Kidney epithelial cell (primary cell): ENCODE results near the gene PCDHB9. TPM values are rescaled to one million over a fixed set of nuclear protein-coding genes. Genes with fewer than 3 reads are reported as not detected.
"Not testable (repeated sequence)": the region's sequence is repeated elsewhere in the genome, so short reads cannot be mapped to it uniquely, and the experiment has no call there.

Experiments
- DNase-seq: peaks from one replicate; pipeline ENCODE4 v3.0.0-alpha.2; 2010; ENCODE audit warnings: low read depth
- H3K27me3 ChIP-seq: 2 replicates; pipeline ENCODE4 v1.6.0; 2011; ENCODE audit warnings: low read length; ENCODE audit not compliant: control insufficient read depth, insufficient read depth
- H3K36me3 ChIP-seq: 2 replicates; pipeline ENCODE4 v1.5.1; 2011; ENCODE audit warnings: low read length; ENCODE audit not compliant: control insufficient read depth, insufficient read depth
- H3K4me3 ChIP-seq: 2 replicates; pipeline ENCODE4 v1.5.1; 2011; ENCODE audit warnings: low read depth, mild to moderate bottlenecking, control low read depth, low read length
- CTCF ChIP-seq: IDR thresholded peaks from 2 replicates; pipeline ENCODE4 v1.5.1; 2011; ENCODE audit warnings: mild to moderate bottlenecking, moderate library complexity, low read length, control low read depth, inconsistent platforms; ENCODE audit not compliant: insufficient read depth, poor library complexity, severe bottlenecking
- total RNA-seq: library from RNA; depleted of rRNA; stranded (reverse); fragments of >200 nt; gene quantifications from 2 replicates; pipeline ENCODE4 v1.2.3, GENCODE V29; 2015

The PCDHB9 gene
- total RNA-seq, 1 donor from 2014 or later = 0.71 TPM

- DNase-seq = no peak
- no peak for TF ChIP-seq CTCF
- Histone ChIP-seq H3K36me3 (no peaks in the 10 kb centered on the region), H3K27me3 (no peaks in the 10 kb centered on the region), H3K4me3 (no peak within 1 kb of the TSS)
Observed at GRCh38 chr5:141223112-141223783, 36.3 kb downstream of the PCDHB9 start, which contains the start of gene PCDHB14. PCDHB14 (plus strand) TSS chr5:141223343; CDS start chr5:141223506, 163 bp downstream.

GRCh38 chr5:141224844-141225243, 37.9 kb downstream of the PCDHB9 start:
- H3K4me3 ChIP-seq, H3K36me3 ChIP-seq, H3K27me3 ChIP-seq, DNase-seq: not testable (repeated sequence)

- H3K36me3 ChIP-seq, DNase-seq, H3K27me3 ChIP-seq, H3K4me3 ChIP-seq: not testable (repeated sequence)
Observed at GRCh38 chr5:141225421-141225820, 38.5 kb downstream of the PCDHB9 start.

DNA sequence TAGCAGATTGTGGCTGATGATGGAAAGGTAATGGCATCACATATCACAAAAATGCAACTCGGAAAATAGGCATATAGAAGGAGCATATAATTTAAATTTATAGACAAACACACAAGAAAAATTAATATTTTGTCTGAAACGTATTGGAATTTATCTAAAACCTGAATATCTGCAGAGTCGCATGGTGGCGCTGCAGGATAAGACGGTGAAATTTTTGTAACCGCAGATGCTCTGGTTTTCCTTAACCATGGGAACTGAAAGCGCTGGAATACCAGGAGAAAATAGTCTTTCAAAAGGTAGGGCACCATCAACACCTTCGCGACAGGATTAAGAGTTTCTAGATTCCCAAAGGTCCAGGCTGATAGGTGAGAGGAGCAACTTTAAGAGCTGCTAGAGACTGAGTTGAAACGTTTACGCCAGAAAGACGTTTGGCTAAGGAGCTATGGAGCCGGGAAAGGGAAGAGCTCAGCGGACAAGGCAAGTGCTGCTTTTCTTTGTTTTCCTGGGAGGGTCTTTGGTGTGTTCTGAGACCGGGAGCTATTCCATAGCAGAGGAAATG, 47.2 kb downstream of the PCDHB9 start:
- peak; percentile 10 for TF ChIP-seq CTCF
- no peak overlapping the region for H3K4me3 ChIP-seq

GRCh38 chr5:141235922-141236321, 49.0 kb downstream of the PCDHB9 start:
- DNase-seq, H3K27me3 ChIP-seq, H3K36me3 ChIP-seq, H3K4me3 ChIP-seq: not testable (repeated sequence)

More for the DNA sequence above, 47.2 kb downstream of the PCDHB9 start:
- H3K27me3 ChIP-seq = peaks cover 4% of the 10 kb centered on the region
- DNase-seq = no peak
- H3K36me3 ChIP-seq = no peaks in the 10 kb centered on the region

GRCh38 chr5:141236516-141237313, 49.8 kb downstream of the PCDHB9 start:
- TF ChIP-seq CTCF = no peak
- Histone ChIP-seq H3K4me3 (no peak overlapping the region), H3K27me3 (peaks cover 5% of the 10 kb centered on the region), H3K36me3 (no peaks in the 10 kb centered on the region)
- DNase-seq = no peak

Other genes with a start within 250 kb of the PCDHB9 start
- 0.48 and 0.92 TPM in 2 replicates for gene PCDHAC2, start 220.7 kb upstream of the PCDHB9 start, total RNA-seq
- under 0.01 TPM in 1 of 2 replicates, not detected in the other for gene PCDHB1, start 135.8 kb upstream of the PCDHB9 start, total RNA-seq
- 5.7 and 5.8 TPM in 2 replicates for gene PCDHB2, start 92.5 kb upstream of the PCDHB9 start, total RNA-seq
- gene PCDHB3, start 86.7 kb upstream of the PCDHB9 start, total RNA-seq = 1.9 and 2.7 TPM in 2 replicates
- gene PCDHB4, start 65.3 kb upstream of the PCDHB9 start, total RNA-seq = 0.42 and 0.48 TPM in 2 replicates
- gene PCDHB5, start 52.0 kb upstream of the PCDHB9 start, total RNA-seq = 3.1 and 6.7 TPM in 2 replicates
- 0.67 and 0.68 TPM in 2 replicates for gene PCDHB6, start 37.1 kb upstream of the PCDHB9 start, total RNA-seq
- gene PCDHB7, start 14.5 kb upstream of the PCDHB9 start, total RNA-seq = 0.96 and 1.5 TPM in 2 replicates
- gene PCDHB8, start 9.4 kb upstream of the PCDHB9 start, total RNA-seq = 0.34 and 0.84 TPM in 2 replicates
- gene PCDHB16, start 4.8 kb upstream of the PCDHB9 start, total RNA-seq = 0.92 and 1.4 TPM in 2 replicates
- gene PCDHB10, start 5.2 kb downstream of the PCDHB9 start, total RNA-seq = 1.6 and 3.4 TPM in 2 replicates
- 1.8 and 3.1 TPM in 2 replicates for gene PCDHB11, start 12.5 kb downstream of the PCDHB9 start, total RNA-seq
- 1.2 and 1.6 TPM in 2 replicates for gene PCDHB12, start 21.6 kb downstream of the PCDHB9 start, total RNA-seq
- gene PCDHB13, start 26.8 kb downstream of the PCDHB9 start, total RNA-seq = 1.9 and 3.1 TPM in 2 replicates
- gene PCDHB14, start 36.2 kb downstream of the PCDHB9 start, total RNA-seq = 1.5 and 2.9 TPM in 2 replicates
- 2.3 and 3.0 TPM in 2 replicates for gene PCDHB15, start 58.2 kb downstream of the PCDHB9 start, total RNA-seq
- not detected in 2 replicates for gene SLC25A2, start 116.9 kb downstream of the PCDHB9 start, total RNA-seq
- gene TAF7, start 133.6 kb downstream of the PCDHB9 start, total RNA-seq = 72.6 and 78.0 TPM in 2 replicates
- 0.67 and 0.68 TPM in 2 replicates for gene PCDHGA1, start 143.4 kb downstream of the PCDHB9 start, total RNA-seq
- 2.8 and 2.9 TPM in 2 replicates for gene PCDHGA2, start 151.6 kb downstream of the PCDHB9 start, total RNA-seq
- gene PCDHGA3, start 156.7 kb downstream of the PCDHB9 start, total RNA-seq = 2.4 and 2.6 TPM in 2 replicates
- 1.6 and 1.7 TPM in 2 replicates for gene PCDHGB1, start 162.9 kb downstream of the PCDHB9 start, total RNA-seq
- 3.5 and 3.6 TPM in 2 replicates for gene PCDHGA4, start 167.9 kb downstream of the PCDHB9 start, total RNA-seq
- gene PCDHGB2, start 172.8 kb downstream of the PCDHB9 start, total RNA-seq = 1.2 and 1.9 TPM in 2 replicates
- 0.58 and 1.5 TPM in 2 replicates for gene PCDHGA5, start 177.0 kb downstream of the PCDHB9 start, total RNA-seq
- gene PCDHGB3, start 183.1 kb downstream of the PCDHB9 start, total RNA-seq = 1.3 and 3.6 TPM in 2 replicates
- 1.7 and 3.1 TPM in 2 replicates for gene PCDHGA6, start 186.7 kb downstream of the PCDHB9 start, total RNA-seq
- 2.2 and 3.1 TPM in 2 replicates for gene PCDHGA7, start 195.6 kb downstream of the PCDHB9 start, total RNA-seq
- gene PCDHGB4, start 200.5 kb downstream of the PCDHB9 start, total RNA-seq = 6.4 and 9.2 TPM in 2 replicates
- gene PCDHGA8, start 205.5 kb downstream of the PCDHB9 start, total RNA-seq = 0.96 and 1.0 TPM in 2 replicates
- gene PCDHGB5, start 210.8 kb downstream of the PCDHB9 start, total RNA-seq = 18.6 and 19.3 TPM in 2 replicates
- gene PCDHGA9, start 215.6 kb downstream of the PCDHB9 start, total RNA-seq = 3.6 and 5.2 TPM in 2 replicates
- gene PCDHGB6, start 220.9 kb downstream of the PCDHB9 start, total RNA-seq = 3.4 and 3.6 TPM in 2 replicates
- gene PCDHGA10, start 225.8 kb downstream of the PCDHB9 start, total RNA-seq = 5.5 and 6.0 TPM in 2 replicates
- gene PCDHGB7, start 230.5 kb downstream of the PCDHB9 start, total RNA-seq = 14.0 and 14.1 TPM in 2 replicates
- 6.7 and 7.4 TPM in 2 replicates for gene PCDHGA11, start 233.9 kb downstream of the PCDHB9 start, total RNA-seq
- 2.1 and 3.6 TPM in 2 replicates for gene PCDHGA12, start 243.3 kb downstream of the PCDHB9 start, total RNA-seq